WTC11 (cell line): ENCODE data around the gene NINL.

Experiments used
- TF ChIP-seq, protein P1 (sequence below): fragments of 200-600 bp; IDR thresholded peaks from 2 replicates; pipeline ENCODE4 v1.8.0; 2022; ENCODE audit warnings: antibody characterized with exemption
- TF ChIP-seq, protein P2 (sequence below): sonication (generic); formaldehyde crosslinking; IDR thresholded peaks from 2 replicates; pipeline ENCODE4 v1.8.1; 2023; ENCODE audit warnings: mild to moderate bottlenecking, missing genetic modification reagents
- TF ChIP-seq, protein P3 (sequence below): sonication (generic); formaldehyde crosslinking; IDR thresholded peaks from 2 replicates; pipeline ENCODE4 v1.8.0; 2023; ENCODE audit warnings: missing genetic modification reagents, mild to moderate bottlenecking, borderline replicate concordance

DNA sequence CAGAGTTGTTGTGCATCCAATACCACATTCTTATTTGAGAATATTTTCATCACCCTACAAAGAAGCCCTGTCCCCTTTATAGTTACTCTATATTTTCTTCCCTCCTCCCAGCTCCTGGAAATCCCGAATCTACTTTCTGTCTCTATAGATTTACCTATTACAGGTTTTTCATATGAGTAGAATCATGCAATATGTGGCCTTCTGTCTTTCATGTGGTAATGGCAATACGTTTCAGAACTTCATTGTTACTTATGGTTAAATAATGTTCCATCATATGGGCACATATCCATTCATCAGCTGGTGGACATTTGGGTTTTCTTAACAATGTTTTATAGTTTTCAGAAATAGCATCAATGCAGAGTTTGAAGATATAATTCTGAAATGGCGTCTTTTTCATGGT is 160.8 kb downstream of the NINL start:
- TF ChIP-seq, protein P1, sequence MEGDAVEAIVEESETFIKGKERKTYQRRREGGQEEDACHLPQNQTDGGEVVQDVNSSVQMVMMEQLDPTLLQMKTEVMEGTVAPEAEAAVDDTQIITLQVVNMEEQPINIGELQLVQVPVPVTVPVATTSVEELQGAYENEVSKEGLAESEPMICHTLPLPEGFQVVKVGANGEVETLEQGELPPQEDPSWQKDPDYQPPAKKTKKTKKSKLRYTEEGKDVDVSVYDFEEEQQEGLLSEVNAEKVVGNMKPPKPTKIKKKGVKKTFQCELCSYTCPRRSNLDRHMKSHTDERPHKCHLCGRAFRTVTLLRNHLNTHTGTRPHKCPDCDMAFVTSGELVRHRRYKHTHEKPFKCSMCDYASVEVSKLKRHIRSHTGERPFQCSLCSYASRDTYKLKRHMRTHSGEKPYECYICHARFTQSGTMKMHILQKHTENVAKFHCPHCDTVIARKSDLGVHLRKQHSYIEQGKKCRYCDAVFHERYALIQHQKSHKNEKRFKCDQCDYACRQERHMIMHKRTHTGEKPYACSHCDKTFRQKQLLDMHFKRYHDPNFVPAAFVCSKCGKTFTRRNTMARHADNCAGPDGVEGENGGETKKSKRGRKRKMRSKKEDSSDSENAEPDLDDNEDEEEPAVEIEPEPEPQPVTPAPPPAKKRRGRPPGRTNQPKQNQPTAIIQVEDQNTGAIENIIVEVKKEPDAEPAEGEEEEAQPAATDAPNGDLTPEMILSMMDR, result no peak
- TF ChIP-seq, protein P2, sequence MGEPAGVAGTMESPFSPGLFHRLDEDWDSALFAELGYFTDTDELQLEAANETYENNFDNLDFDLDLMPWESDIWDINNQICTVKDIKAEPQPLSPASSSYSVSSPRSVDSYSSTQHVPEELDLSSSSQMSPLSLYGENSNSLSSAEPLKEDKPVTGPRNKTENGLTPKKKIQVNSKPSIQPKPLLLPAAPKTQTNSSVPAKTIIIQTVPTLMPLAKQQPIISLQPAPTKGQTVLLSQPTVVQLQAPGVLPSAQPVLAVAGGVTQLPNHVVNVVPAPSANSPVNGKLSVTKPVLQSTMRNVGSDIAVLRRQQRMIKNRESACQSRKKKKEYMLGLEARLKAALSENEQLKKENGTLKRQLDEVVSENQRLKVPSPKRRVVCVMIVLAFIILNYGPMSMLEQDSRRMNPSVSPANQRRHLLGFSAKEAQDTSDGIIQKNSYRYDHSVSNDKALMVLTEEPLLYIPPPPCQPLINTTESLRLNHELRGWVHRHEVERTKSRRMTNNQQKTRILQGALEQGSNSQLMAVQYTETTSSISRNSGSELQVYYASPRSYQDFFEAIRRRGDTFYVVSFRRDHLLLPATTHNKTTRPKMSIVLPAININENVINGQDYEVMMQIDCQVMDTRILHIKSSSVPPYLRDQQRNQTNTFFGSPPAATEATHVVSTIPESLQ (CRISPR knock-in tag), result no peak
- TF ChIP-seq, protein P3, sequence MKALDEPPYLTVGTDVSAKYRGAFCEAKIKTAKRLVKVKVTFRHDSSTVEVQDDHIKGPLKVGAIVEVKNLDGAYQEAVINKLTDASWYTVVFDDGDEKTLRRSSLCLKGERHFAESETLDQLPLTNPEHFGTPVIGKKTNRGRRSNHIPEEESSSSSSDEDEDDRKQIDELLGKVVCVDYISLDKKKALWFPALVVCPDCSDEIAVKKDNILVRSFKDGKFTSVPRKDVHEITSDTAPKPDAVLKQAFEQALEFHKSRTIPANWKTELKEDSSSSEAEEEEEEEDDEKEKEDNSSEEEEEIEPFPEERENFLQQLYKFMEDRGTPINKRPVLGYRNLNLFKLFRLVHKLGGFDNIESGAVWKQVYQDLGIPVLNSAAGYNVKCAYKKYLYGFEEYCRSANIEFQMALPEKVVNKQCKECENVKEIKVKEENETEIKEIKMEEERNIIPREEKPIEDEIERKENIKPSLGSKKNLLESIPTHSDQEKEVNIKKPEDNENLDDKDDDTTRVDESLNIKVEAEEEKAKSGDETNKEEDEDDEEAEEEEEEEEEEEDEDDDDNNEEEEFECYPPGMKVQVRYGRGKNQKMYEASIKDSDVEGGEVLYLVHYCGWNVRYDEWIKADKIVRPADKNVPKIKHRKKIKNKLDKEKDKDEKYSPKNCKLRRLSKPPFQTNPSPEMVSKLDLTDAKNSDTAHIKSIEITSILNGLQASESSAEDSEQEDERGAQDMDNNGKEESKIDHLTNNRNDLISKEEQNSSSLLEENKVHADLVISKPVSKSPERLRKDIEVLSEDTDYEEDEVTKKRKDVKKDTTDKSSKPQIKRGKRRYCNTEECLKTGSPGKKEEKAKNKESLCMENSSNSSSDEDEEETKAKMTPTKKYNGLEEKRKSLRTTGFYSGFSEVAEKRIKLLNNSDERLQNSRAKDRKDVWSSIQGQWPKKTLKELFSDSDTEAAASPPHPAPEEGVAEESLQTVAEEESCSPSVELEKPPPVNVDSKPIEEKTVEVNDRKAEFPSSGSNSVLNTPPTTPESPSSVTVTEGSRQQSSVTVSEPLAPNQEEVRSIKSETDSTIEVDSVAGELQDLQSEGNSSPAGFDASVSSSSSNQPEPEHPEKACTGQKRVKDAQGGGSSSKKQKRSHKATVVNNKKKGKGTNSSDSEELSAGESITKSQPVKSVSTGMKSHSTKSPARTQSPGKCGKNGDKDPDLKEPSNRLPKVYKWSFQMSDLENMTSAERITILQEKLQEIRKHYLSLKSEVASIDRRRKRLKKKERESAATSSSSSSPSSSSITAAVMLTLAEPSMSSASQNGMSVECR (CRISPR knock-in tag), result no peak
